Fibroblast of skin of abdomen (primary cell): ENCODE results near the gene IRF1.
"Not testable (repeated sequence)": the region's sequence is repeated elsewhere in the genome, so short reads cannot be mapped to it uniquely, and the experiment has no call there.

Experiments
- DNase-seq: peaks from one replicate; pipeline ENCODE4 v3.0.0-alpha.2; 2013

IRF1 gene

DNA sequence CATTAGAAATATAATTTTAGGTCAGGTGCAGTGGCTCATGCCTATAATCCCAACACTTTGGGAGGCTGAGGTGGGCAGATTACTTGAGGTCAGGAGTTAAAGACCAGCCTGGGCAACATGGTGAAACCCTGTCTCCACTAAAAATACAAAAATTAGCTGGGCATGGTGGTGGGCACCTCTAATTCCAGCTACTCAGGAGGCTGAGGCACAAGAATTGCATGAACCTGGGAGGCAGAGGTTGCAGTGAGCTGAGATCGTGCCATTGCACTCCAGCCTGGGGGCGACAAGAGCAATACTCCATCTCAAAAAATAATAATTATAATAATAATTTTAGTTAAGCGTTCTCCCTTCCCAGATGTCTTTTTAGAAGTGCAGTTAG, 52.3 kb downstream of the IRF1 start:
- not testable (repeated sequence) for DNase-seq

DNA sequence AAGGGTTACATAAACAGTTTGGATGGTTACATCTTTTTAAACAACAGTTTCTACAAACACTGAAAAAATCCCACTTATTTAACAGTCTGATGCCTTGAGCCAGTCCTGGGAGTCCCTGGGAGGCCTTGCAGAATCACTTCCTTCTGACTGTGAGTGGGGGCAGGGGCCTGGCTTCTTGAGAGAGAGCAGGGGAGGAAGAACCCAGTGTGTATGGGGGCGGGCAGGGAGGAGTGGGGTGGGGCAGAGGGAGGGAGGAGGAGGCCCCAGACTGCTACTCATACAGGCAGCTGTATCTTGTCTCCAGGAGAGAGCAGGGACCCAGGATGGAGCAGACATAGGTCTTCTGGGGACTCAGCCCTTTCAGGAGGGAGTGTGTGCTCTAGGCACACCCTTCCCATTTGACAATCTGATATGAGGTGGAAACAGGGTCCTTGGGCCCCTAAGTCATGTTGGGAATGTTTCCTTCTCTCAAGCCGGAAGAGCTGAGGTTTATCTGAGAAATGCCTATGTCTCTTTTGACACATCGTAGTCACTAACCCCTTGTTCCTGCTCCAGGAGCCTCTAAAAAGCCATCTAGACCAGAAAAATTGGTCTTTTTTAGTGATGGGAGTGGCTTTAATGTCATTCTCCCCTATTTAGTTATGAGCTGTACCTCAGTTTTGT, 52.8 kb downstream of the IRF1 start:
- peak; percentile 95 for DNase-seq

DNA sequence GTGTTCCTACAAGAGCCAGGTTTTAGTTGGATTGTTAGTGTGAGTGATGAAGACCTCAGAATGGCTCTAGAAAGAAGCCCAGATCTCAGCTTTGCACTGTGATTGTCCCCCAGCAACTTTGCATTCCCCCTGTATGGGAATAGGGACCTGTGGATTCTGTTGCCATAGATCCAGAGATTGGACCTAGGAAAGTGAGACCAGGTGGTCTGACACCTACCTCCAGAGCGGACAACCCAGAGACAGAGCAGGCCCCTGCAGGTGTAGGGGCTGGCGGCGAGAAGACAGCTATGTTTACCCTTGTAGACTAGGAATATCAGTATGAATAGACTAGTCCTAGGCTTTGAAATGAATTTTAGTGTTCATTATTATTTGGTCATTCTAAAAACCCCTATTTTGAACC, 53.6 kb downstream of the IRF1 start:
- DNase-seq = no peak

- no peak for DNase-seq
These were observed 54.7 kb downstream of the IRF1 start for GRCh38 chr5:132435886-132436285.

GRCh38 chr5:132435447-132435846, 55.1 kb downstream of the IRF1 start:
- DNase-seq = no peak

- peak; percentile 45 for DNase-seq
These were observed 55.9 kb downstream of the IRF1 start for GRCh38 chr5:132434416-132435286.

DNA sequence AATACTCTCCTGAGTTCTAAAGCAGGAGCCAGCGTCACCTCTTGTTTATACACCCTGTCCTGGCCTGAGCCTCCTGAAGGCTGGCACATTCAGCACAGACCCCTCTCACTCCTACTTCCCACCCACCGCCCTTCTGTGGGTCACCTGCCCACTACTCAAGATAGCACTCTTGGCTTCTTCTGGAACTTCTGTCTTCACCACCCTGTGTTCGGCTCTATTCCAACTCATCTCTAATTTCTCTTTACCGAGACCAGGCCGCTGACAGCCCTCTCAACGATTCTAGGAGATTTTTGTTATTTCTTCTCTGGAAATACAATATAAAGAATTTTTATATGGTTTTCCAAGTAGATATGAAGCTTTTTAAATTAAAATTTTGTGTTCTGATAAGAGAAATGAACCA, 57.4 kb downstream of the IRF1 start:
- DNase-seq = no peak

DNA sequence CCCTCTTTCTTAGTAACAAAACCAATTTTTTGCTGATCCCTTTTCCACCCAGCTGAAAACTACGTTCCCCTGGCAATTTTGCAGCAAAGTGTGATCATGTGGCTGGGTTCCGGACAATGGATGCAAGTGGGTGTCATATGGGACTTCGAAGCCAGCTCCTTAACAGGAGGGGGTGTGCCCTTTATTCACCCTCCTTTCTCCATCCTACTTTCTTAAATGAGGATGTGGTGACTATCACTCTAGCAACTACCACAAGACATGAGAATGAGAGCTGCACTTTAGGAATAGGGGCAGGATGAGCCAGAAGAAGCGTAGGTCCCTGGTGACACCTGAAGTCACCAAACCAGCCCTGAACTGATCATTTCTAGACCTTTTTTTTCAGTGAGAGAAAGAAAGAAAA, 58.9 kb downstream of the IRF1 start:
- no peak for DNase-seq
